ENCODE measurements around the gene LSG1.

- TF ChIP-seq CTCF (IDR thresholded peaks at IDR 0.05) = no peak
- TF ChIP-seq POLR2A (IDR thresholded peaks at IDR 0.05) = no peak
Measured at GRCh38 chr3:194696702-194697101, 24.7 kb upstream of the LSG1 start.
